Kidney epithelial cell (primary cell): ENCODE data around the gene PIGBOS1. TPM values are rescaled to one million over a fixed set of nuclear protein-coding genes. Genes with fewer than 3 reads are reported as not detected.

ENCODE experiments used
- DNase-seq: peaks from one replicate; pipeline ENCODE4 v3.0.0-alpha.2; 2010; ENCODE audit warnings: low read depth
- H3K27me3 ChIP-seq: 2 replicates; pipeline ENCODE4 v1.6.0; 2011; ENCODE audit warnings: low read length; ENCODE audit not compliant: control insufficient read depth, insufficient read depth
- H3K36me3 ChIP-seq: 2 replicates; pipeline ENCODE4 v1.5.1; 2011; ENCODE audit warnings: low read length; ENCODE audit not compliant: control insufficient read depth, insufficient read depth
- H3K4me3 ChIP-seq: 2 replicates; pipeline ENCODE4 v1.5.1; 2011; ENCODE audit warnings: low read depth, mild to moderate bottlenecking, control low read depth, low read length
- CTCF ChIP-seq: IDR thresholded peaks from 2 replicates; pipeline ENCODE4 v1.5.1; 2011; ENCODE audit warnings: mild to moderate bottlenecking, moderate library complexity, low read length, control low read depth, inconsistent platforms; ENCODE audit not compliant: insufficient read depth, poor library complexity, severe bottlenecking
- total RNA-seq: library from RNA; depleted of rRNA; stranded (reverse); fragments of >200 nt; gene quantifications from 2 replicates; pipeline ENCODE4 v1.2.3, GENCODE V29; 2015

Gene PIGBOS1
- total RNA-seq, 1 donor from 2014 or later, result 32.8 TPM

- no peak for DNase-seq
- H3K4me3 ChIP-seq, result no peak overlapping the region
- TF ChIP-seq CTCF, result no peak
- H3K27me3 ChIP-seq, result no peaks in the 10 kb centered on the region
- no peaks in the 10 kb centered on the region for H3K36me3 ChIP-seq
These were observed 25.3 kb upstream of the PIGBOS1 start for GRCh38 chr15:55344206-55344605.

DNA sequence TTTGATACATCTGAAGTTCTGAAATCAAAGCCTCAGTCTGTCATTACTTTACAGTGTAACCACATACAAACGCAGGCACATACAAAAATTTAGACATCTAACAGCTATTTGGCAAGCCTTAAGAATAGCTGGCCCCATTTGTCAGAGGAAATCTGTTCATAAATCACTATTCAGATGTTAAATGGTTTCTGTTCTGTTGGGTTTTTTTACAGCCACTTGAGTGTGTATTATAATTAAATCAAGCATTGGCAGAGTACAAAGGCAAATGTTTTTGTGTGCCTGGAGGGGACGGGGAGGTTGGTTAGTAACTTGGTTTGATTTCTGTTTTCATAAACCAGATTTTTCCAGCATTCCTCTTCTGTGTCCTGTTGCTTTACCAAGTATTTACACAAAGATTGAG is 24.2 kb upstream of the PIGBOS1 start:
- no peaks in the 10 kb centered on the region for H3K27me3 ChIP-seq
- no peak overlapping the region for H3K4me3 ChIP-seq
- no peak for DNase-seq
- TF ChIP-seq CTCF, result no peak
- no peaks in the 10 kb centered on the region for H3K36me3 ChIP-seq

DNA sequence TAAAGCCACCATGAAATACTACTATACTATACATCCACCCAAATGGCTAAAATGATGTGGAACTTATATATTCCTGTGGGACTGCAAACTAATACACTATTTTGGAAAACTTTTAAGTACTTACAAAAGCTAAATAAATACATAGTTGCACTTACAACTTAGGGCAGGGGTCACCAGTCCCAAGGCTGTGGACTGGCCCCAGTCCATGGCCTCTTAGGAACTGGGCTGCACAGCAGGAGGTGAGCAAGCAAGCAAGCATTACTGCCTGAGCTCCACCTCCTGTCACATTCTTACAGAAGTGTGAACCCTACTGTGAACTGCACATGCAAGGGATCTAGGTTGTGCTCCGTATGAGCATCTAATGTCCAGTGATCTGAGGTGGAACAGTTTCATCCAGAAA is 18.2 kb upstream of the PIGBOS1 start:
- TF ChIP-seq CTCF, result no peak

GRCh38 chr15:55334997-55335396 is 16.1 kb upstream of the PIGBOS1 start:
- no peak overlapping the region for H3K4me3 ChIP-seq
- TF ChIP-seq CTCF, result no peak
- H3K36me3 ChIP-seq, result no peaks in the 10 kb centered on the region
- no peak for DNase-seq
- H3K27me3 ChIP-seq, result no peaks in the 10 kb centered on the region

More for the DNA sequence above, 18.2 kb upstream of the PIGBOS1 start:
- DNase-seq, result no peak
- Histone ChIP-seq H3K4me3 (no peak overlapping the region), H3K27me3 (no peaks in the 10 kb centered on the region), H3K36me3 (no peaks in the 10 kb centered on the region)

GRCh38 chr15:55334371-55334770 is 15.4 kb upstream of the PIGBOS1 start:
- no peak for TF ChIP-seq CTCF
- no peak for DNase-seq

DNA sequence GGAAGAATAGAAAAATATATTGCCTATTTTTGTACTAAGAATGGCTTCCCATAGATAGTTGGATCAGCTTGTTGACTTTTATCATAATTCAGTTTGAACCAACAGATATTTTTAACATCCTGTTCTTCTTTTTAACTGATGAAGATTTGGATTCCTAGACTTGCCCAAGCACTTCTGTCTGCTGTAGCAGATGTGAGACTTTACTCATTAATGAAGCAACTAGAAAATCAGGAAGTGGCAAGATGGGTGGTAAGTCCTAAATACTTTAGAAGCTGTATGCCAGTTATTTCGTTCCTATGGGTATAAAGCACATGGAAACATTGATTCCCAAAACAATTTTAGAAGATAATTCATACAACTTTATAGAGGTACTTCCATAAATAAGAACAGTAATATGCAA is 8.5 kb upstream of the PIGBOS1 start:
- no peak for DNase-seq
- no peak for TF ChIP-seq CTCF

More at GRCh38 chr15:55334371-55334770, 15.4 kb upstream of the PIGBOS1 start:
- H3K27me3 ChIP-seq, result no peaks in the 10 kb centered on the region
- no peaks in the 10 kb centered on the region for H3K36me3 ChIP-seq
- no peak overlapping the region for H3K4me3 ChIP-seq

More for the DNA sequence above, 8.5 kb upstream of the PIGBOS1 start:
- Histone ChIP-seq H3K4me3 (no peak overlapping the region), H3K36me3 (no peaks in the 10 kb centered on the region), H3K27me3 (no peaks in the 10 kb centered on the region)
